NCI-H1694 (cell line): ENCODE data around the gene CNTNAP5.

Experiments used
- DNase-seq: peaks from one replicate; lab custom pipeline; 2025; lab: John Stamatoyannopoulos, UW

The CNTNAP5 gene

GRCh38 chr2:124558277-124558905 lies 533.3 kb downstream of the CNTNAP5 start:
- no peak for DNase-seq

DNA sequence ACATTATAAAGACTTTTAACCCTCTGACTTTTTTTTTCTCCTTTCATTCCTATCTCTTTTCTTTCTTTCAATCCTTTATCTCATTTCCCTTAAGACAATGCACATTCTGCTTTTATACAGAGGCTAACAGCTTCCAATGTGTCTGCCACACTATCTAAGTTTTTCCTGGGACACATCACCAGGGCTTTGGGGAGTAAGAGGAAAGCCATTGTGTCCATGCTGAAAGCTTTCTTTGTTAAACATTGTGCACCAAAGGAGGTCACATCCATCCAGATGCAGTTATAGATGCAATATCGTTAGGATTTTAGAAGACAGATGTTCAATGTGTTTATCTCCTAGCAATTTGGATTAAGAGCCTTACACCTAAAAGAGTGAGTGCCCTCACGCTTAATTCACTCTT lies 534.1 kb downstream of the CNTNAP5 start:
- no peak for DNase-seq

GRCh38 chr2:124560592-124561112 lies 535.6 kb downstream of the CNTNAP5 start:
- DNase-seq = no peak

DNA sequence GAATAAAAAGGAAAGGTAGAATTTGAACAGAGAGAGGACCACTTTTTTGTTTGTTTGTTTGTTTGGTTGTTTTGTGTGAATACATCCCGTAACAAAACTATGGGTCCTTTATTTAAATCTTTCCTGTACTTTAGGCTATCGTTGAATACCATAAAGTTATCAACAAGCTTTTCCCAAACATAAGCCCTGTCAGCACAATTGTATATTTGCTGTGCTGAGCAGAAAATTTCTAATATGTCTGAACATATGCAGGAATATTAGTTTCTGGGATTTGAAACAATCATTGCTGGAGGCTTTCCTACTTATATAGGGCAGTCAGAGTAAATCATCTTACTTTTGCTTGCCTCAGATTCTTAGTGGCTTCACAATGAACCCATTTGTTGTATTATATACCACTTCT lies 536.4 kb downstream of the CNTNAP5 start:
- DNase-seq = no peak

GRCh38 chr2:124563426-124563825 lies 538.3 kb downstream of the CNTNAP5 start:
- no peak for DNase-seq

DNA sequence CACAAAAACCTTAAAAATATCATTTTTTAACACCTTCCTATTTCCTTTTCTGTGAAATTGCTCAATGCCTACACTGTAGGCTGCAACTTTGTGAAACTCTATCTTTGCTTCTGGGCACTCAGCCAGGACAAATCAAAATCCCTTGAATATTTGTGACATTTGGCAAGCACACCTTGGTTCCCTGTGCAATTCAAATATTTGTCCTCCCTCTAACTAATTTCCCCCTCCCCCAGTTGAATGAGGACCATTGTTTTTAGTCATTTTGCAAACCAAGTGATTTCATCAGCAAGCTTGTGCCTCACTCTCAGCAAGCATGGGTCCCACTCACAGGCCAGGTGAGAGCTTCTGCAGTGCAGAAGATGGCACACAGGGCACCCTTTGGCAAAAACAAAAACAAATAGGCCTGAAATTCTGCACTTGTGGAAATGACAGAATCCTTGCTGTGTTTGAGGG lies 541.5 kb downstream of the CNTNAP5 start:
- no peak for DNase-seq

DNA sequence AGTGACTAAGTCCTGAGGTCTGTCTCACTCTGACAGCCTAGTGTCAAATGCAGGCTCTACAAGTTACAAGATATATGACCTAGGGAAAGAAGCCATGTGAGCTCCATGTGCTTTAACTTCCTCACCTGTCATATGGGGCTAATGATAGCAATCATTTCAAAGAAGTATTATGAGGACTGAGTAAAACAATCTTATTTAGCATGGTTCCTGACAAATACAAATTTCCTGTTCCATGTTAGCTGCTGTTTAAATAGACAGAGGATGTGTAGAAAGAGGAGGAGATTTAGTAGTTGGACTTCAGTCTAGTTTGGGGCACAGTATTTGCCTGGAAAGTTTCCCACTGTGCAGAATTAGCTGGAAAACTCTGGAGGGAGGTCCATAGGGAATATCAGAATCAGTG lies 545.8 kb downstream of the CNTNAP5 start:
- no peak for DNase-seq

DNA sequence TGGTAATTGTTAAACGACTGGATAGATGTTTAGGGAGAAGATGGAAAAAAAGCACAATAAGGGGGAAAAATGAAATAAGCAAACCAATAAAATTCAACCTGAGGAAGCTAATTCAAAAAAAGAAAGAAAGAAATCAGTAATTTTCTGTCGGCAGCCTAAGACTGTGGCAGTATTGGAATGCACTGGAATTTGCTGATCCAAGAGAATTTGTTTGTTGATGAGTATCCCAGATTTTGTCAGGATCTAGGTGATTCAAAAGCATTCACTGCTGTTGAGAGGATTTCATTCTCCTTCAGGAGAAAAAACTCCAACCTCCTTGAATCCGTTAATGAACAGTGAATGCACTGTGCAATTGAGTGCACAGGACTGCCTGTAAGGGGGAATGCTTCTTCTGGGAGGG lies 546.7 kb downstream of the CNTNAP5 start:
- no peak for DNase-seq

DNA sequence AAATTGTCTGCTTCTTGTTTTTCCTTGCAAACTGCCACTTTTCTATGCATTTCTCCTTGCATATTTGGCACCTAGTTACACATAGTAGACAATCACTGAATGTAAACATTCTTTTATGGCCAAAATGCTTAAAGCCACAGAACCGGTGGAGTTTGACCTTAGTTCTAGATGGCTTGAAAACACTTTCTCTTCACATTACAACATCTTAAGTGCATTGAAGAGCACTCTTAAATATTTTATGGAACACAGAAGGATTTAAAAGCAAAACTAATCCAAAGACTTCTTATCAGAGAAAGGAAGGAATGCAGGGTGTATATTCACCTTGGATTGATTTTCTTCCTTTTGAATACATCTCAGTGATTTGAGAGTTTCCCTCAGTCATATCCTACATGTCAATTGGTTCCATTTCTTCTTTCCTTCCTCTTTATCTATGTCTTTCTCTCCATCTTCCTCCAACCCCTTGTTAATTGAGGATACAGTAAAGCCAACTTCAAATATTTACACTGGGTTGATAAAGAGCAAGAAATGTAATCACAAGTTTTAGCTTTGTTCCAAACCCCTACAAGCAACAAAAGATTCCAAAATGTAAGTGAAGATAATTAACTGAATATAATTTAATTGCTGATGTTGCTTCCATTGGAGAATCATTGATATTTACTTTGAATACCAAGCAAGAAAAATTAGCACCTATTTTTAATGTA lies 548.0 kb downstream of the CNTNAP5 start:
- no peak for DNase-seq

GRCh38 chr2:124575497-124575896 lies 550.4 kb downstream of the CNTNAP5 start:
- no peak for DNase-seq

DNA sequence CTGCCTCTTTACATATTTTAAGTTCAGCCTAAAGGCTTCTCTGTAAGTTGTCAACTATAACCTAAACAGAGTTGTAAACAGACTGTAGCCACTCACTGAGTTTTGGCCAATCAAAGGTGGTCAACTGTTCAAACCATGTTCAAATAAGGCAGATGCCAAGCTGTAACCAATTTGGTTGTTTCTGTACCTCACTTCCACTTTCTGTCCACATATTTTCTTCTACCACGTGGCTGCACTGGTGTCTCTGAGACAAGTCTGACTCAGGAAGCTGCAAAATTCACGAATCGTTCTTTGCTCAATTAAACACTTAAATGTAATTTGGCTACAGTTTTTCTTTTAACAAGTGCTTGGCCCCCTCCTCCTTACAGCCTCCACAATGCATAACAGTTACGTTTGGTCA lies 555.2 kb downstream of the CNTNAP5 start:
- DNase-seq = no peak

DNA sequence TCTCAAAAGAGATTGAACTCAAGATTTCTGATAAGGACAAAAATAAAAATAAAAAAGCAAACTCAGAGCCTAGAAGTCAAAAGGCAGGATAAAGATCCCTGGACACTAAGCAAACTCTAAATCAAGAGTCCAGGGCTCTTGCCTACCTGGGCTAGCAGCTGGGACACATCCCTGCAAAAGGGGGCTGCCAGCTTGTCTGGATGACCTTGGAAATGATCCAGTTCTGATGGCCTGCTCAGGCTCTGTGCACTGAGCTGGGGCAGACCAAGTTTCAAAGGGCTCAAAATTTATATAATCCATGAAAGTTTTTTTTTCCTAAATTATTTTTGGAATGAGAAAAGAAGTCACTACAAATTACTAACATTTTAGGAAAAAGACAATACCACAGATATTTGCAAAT lies 557.3 kb downstream of the CNTNAP5 start:
- DNase-seq = no peak

- DNase-seq = no peak
Measured at GRCh38 chr2:124584615-124585014, 559.5 kb downstream of the CNTNAP5 start.

DNA sequence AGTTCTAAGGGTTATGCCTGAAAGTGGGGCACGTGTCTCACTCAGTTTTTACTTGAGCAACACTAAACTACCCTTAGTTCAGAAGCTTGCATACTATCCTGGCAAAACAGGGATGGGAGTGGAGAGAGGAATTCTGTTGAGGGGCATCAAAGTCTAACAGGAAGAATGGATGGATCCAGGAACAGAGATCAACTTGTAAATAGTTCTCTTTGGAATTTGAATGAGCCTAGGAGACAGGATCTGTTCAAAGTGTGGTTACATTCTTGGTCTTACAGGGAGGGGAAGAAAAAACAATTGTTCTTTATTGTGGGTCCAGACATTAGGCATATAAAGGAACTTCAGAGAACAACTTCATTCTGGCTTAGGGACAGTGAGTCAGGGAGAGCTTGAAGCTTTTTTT lies 560.2 kb downstream of the CNTNAP5 start:
- no peak for DNase-seq

DNA sequence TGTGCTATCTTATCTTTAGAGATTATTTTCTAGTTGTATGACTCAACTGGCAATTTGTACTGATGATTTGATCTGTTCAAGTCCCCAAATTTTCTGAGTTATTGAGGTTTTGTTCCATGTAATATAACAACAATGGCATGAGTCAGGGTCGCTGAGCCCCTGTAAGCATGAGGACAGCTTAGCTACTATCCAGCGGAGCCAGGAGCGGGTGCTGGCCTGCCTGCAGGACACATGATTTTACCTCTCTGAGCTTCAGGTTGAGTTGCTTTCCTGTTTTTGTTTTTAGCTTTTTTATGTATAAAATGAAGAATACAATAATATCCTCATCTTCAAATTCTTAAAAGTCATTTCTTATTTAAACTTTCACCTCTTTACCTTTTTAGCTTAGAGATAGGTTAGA lies 561.1 kb downstream of the CNTNAP5 start:
- DNase-seq = no peak

GRCh38 chr2:124586835-124587234 lies 561.7 kb downstream of the CNTNAP5 start:
- DNase-seq = no peak

DNA sequence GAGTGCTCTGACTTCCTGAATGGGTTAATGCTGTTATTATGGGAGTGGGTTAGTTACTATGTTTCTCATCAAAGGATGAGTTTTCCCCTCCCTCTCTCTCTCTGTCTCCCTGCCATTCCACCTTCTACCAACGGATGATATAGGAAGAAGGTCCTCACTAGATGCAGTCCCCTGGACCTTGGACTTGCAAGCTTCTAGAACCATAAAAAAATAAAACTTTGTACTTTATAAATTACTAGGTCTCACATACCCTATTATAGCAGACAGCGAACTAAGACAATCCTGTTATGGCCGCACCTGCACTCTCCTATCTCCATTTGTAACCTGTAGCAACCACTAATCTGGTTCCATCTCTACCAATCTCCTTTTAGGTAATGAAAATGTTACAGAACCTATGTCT lies 564.9 kb downstream of the CNTNAP5 start:
- DNase-seq = no peak

DNA sequence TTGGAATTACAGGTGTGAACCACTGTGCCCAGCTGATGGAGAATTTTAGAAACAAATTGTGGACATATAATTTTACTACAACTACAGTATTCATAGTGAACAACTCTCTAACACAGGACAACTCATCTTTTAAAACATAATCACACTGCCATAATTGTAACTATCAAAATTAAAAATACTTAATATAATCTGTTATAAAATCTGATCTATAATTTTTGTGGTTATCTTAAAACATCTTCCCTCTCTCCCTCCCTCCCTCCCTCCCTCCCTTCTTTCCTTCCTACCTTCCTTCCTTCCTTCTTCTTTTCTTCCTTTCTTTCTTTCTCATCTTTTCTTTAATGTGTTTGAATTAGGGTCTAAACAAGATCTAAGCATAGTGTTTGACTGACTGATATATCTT lies 577.7 kb downstream of the CNTNAP5 start:
- no peak for DNase-seq

- DNase-seq = no peak
Measured at GRCh38 chr2:124604940-124605339, 579.9 kb downstream of the CNTNAP5 start.

GRCh38 chr2:124607679-124608078 lies 582.6 kb downstream of the CNTNAP5 start:
- DNase-seq = no peak

GRCh38 chr2:124609667-124610066 lies 584.6 kb downstream of the CNTNAP5 start:
- no peak for DNase-seq

- DNase-seq = no peak
Measured at GRCh38 chr2:124610141-124610540, 585.1 kb downstream of the CNTNAP5 start.

DNA sequence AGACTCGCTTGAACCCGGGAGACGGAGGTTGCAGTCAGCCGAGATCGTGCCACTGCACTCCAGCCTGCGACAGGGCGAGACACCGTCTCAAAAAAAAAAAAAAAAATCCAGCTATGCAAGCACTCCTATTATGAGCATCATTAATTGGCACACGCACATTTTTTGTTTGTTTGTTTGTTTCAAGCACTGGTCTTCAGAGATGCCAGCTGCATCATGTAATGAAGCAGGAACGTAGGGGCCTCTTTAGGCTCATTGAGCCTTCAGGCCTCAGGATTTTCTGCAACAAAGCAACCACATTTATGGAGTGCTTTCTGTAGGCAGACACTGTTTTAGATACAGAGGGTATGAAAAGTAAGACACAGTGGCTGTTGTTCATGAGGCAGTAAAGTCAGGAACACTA lies 585.8 kb downstream of the CNTNAP5 start:
- no peak for DNase-seq

- DNase-seq = no peak
Measured at GRCh38 chr2:124623560-124623959, 598.5 kb downstream of the CNTNAP5 start.
